Epidermal melanocyte (primary cell): ENCODE data around the gene POU2AF2.
"Not testable (repeated sequence)": the region's sequence is repeated elsewhere in the genome, so short reads cannot be mapped to it uniquely, and the experiment has no call there.

Experiments
- DNase-seq: peaks from one replicate; pipeline ENCODE4 v3.0.0; 2011; ENCODE audit warnings: low spot score; ENCODE audit not compliant: insufficient read length

The POU2AF2 gene

GRCh38 chr11:111245425-111245824, at the start of gene POU2AF2:
Gene POU2AF2 (plus strand): TSS chr11:111245725. CDS start chr11:111245854, 129 bp downstream.
- no peak for DNase-seq

- no peak for DNase-seq
Observed at GRCh38 chr11:111200010-111200534, 45.5 kb upstream of the POU2AF2 start.

DNA sequence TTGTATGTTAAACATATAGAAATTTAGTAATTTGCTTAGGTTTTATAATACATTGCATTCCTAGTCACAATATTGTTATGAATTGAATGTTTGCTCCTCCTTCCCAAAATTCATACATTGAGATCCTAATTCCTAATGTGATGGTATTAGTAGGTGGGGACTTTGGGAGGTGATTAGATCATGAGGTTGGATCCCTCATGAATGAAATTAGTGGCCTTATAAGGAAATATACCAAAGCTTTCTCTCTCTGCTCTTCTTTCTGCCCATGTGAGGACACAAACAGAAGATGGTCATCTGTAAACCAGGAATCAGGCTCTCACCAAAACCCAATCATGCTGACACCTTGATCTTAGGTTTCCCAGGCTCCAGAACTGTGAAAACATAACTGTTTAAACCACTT, 41.3 kb upstream of the POU2AF2 start:
- DNase-seq: no peak

GRCh38 chr11:111205632-111206385, 39.7 kb upstream of the POU2AF2 start:
- no peak for DNase-seq

DNA sequence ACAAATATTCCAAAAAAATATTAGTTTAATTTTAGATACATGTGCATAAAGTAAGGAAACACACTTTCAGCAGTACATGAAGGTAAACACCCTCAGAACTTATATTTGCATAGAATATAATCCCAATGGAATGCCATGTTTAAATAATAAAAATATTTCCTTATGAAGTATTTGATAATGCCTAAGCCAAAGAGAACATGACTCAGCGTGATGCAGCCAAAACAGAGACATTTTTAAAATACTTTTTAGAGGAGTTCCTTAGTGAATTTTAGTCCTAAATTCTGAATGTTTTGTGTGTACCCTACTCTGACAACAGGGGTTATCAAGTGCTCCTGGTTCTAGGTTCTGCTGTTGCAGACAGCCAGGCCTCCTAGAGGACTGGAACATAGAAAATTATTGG, 39.1 kb upstream of the POU2AF2 start:
- no peak for DNase-seq

GRCh38 chr11:111207213-111207612, 38.3 kb upstream of the POU2AF2 start:
- no peak for DNase-seq

GRCh38 chr11:111209543-111210355, 35.8 kb upstream of the POU2AF2 start:
- DNase-seq: no peak

- DNase-seq: no peak
Observed at GRCh38 chr11:111213256-111213655, 32.3 kb upstream of the POU2AF2 start.

GRCh38 chr11:111220721-111221120, 24.8 kb upstream of the POU2AF2 start:
- no peak for DNase-seq

GRCh38 chr11:111221208-111221607, 24.3 kb upstream of the POU2AF2 start:
- no peak for DNase-seq

DNA sequence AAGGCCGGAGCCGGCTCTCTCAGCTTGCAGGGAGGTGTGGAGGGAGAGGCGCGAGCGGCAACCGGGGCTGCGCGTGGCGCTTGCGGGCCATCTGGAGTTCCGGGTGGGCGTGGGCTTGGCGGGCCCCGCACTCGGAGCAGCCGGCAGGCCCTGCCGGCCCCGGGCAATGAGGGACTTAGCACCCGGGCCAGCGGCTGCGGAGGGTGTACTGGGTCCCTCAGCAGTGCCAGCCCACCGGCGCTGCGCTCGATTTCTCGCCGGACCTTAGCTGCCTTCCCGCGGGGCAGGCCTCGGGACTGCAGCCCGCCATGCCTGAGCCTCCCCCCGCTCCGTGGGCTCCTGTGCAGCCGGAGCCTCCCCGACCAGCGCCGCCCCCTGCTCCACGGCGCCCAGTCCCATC, 23.6 kb upstream of the POU2AF2 start:
- not testable (repeated sequence) for DNase-seq

DNA sequence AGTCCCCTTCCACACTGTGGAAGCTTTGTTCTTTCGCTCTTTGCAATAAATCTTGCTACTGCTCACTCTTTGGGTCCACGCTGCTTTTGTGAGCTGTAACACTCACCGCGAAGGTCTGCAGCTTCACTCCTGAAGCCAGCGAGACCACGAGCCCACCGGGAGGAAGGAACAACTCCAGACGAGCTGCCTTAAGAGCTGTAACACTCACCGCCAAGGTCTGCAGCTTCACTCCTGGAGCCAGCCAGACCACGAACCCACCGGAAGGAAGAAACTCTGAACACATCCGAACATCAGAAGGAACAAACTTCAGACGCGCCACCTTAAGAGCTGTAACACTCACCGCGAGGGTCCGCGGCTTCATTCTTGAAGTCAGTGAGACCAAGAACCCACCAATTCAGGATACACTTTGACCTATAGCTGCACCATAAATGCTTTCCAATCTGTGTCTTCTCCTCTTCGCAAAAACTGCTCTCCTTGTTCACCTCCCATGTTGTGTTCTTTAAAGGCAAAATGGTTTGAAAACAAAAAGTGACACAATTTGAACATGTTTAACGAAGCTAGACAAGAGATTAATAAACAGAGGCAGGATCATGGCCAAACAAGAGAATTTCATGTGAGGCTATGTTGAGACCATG, 22.6 kb upstream of the POU2AF2 start:
- not testable (repeated sequence) for DNase-seq

GRCh38 chr11:111225881-111226280, 19.6 kb upstream of the POU2AF2 start:
- no peak for DNase-seq

GRCh38 chr11:111229604-111230003, 15.9 kb upstream of the POU2AF2 start:
- no peak for DNase-seq

DNA sequence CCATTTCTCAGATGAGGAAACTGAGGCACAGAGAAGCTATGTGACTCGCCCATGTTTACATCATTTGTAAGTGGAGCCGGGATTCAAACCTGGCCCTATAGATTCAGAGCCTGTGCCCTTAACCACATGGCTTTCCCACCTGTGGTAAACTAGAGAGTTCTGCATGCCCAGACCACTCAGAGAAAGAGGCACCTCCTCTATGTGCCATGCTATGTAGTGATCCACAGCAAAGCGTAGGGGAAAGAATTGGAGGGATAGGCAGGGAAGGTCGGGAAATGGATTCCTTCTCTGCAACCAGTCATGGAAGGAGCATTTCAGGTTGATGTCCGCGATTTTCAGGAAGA, 15.4 kb upstream of the POU2AF2 start:
- no peak for DNase-seq

- DNase-seq: no peak
Observed at GRCh38 chr11:111231836-111232235, 13.7 kb upstream of the POU2AF2 start.

DNA sequence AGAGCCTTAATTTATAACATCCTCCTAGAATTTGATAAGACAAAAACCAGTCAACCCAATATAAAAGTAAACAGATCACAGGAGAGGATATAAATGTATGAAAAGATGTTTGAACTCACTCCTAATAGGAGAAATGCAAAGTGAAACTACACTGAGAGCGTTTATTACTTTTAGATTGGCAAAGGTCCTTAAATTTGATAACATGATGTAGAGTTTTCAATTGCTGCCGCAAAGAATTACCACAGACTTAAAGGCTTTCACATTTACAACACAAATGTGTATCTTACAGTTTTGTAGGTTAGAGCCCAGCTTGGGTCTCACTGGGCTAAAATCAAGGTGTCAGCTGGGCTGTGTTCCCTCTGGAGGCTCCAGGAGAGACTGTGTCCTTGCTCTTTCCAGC, 9.1 kb upstream of the POU2AF2 start:
- DNase-seq: no peak

- no peak for DNase-seq
Observed at GRCh38 chr11:111237926-111238325, 7.6 kb upstream of the POU2AF2 start.

DNA sequence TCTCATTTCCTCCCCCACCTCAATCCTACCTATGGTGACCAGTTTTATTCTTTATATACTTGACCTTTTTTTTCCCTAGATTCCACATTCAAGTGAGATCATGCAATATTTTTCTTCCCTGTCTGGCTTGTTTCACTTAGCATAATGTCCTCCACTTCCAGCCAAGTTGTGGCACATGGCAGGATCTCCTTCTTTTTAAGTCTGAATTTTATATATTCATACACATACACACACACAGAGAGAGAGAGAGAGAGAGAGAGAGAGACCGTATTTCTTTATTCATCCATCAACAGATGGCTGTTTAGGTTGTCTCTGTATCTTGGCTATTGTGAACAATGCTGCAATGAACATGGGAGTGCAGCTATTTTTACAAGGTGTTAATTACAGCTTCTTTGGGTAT, 1.4 kb downstream of the POU2AF2 start:
- DNase-seq: no peak

GRCh38 chr11:111250936-111251335, 5.4 kb downstream of the POU2AF2 start:
- DNase-seq: no peak

- DNase-seq: no peak
Observed at GRCh38 chr11:111253131-111253530, 7.6 kb downstream of the POU2AF2 start.

GRCh38 chr11:111253630-111254029, 8.1 kb downstream of the POU2AF2 start:
- DNase-seq: no peak
